ENCODE results near the gene GNB1L.

DNA sequence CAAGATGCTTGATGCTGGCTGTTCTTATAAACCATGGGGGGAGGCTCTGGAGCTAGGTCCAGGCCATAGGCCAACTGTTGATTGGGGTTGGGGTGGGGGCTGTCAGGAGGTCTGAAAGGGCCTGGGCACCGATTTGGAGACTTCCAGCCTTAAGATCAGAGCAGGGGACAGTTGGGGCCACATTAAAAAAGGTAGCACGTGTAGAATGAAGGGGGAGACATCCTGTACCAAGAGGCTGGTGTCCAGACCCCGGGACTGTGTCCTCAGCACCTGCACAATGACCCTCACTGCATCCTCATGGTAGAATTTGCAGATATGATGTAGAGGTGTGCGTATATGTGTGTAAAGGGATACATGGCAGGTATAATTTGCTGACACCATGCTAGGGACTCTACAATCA is 106.5 kb downstream of the GNB1L start:
- TF ChIP-seq, protein P1, sequence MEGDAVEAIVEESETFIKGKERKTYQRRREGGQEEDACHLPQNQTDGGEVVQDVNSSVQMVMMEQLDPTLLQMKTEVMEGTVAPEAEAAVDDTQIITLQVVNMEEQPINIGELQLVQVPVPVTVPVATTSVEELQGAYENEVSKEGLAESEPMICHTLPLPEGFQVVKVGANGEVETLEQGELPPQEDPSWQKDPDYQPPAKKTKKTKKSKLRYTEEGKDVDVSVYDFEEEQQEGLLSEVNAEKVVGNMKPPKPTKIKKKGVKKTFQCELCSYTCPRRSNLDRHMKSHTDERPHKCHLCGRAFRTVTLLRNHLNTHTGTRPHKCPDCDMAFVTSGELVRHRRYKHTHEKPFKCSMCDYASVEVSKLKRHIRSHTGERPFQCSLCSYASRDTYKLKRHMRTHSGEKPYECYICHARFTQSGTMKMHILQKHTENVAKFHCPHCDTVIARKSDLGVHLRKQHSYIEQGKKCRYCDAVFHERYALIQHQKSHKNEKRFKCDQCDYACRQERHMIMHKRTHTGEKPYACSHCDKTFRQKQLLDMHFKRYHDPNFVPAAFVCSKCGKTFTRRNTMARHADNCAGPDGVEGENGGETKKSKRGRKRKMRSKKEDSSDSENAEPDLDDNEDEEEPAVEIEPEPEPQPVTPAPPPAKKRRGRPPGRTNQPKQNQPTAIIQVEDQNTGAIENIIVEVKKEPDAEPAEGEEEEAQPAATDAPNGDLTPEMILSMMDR (conservative IDR thresholded peaks at IDR 0.05), result no peak
- TF ChIP-seq EZH2 (IDR thresholded peaks at IDR 0.05; ENCODE audit: low read depth), result no peak
